Spleen (tissue), 11 donors: ENCODE results near the gene SLC5A6. TPM values are rescaled to one million over a fixed set of nuclear protein-coding genes. Genes with fewer than 3 reads are reported as not detected.

Experiments used
- DNase-seq: peaks from one replicate; pipeline ENCODE4 v3.0.0-alpha.2; 2020
- H3K27ac ChIP-seq, 8 donors: fragments of 200-600 bp; sonication (generic) in 7 of 8; 1 replicate in 4 of 8; 2 replicates in 4 of 8; pipeline versions ENCODE4 v1.5.0 to v1.8.0; 2016 to 2021; ENCODE audit warnings: inconsistent platforms in 4 of 8, mild to moderate bottlenecking in 4 of 8, moderate library complexity in 1 of 8
- H3K27me3 ChIP-seq, 7 donors: fragments of 200-600 bp; sonication (generic) in 6 of 7; replicated peaks in 1 of 7; 1 replicate in 4 of 7; 2 replicates in 3 of 7; pipeline versions ENCODE4 v1.5.0 to v1.8.0; 2016 to 2021; ENCODE audit warnings: inconsistent platforms in 3 of 7, mild to moderate bottlenecking in 1 of 7
- H3K36me3 ChIP-seq, 6 donors: fragments of 200-600 bp; sonication (generic) in 5 of 6; 1 replicate in 4 of 6; 2 replicates in 2 of 6; pipeline versions ENCODE4 v1.5.0 to v1.8.0; 2016 to 2021; ENCODE audit warnings: inconsistent platforms in 2 of 6
- H3K4me1 ChIP-seq, 6 donors: fragments of 200-600 bp; sonication (generic) in 5 of 6; 1 replicate in 3 of 6; 2 replicates in 3 of 6; pipeline versions ENCODE4 v1.5.0 to v1.8.0; 2016 to 2021; ENCODE audit warnings: inconsistent platforms in 3 of 6
- H3K4me3 ChIP-seq, 8 donors: fragments of 200-600 bp; sonication (generic) in 7 of 8; 1 replicate in 4 of 8; 2 replicates in 4 of 8; pipeline versions ENCODE4 v1.5.0 to v1.8.0; 2016 to 2021; ENCODE audit warnings: inconsistent platforms in 4 of 8, mild to moderate bottlenecking in 4 of 8, moderate library complexity in 2 of 8
- H3K9me3 ChIP-seq, 8 donors: fragments of 200-600 bp; sonication (generic) in 7 of 8; 1 replicate in 4 of 8; 2 replicates in 4 of 8; pipeline versions ENCODE4 v1.5.0 to v1.8.0; 2016 to 2021; ENCODE audit warnings: inconsistent platforms in 4 of 8
- POLR2A ChIP-seq, 3 donors: fragments of 450-650 bp; IDR thresholded peaks; one replicate each; pipeline ENCODE4 v1.5.1; 2017; ENCODE audit warnings: antibody characterized with exemption in 3 of 3, mild to moderate bottlenecking in 1 of 3
- POLR2AphosphoS5 ChIP-seq, 3 donors: sonication (generic); formaldehyde crosslinking; IDR thresholded peaks; one replicate each; pipeline ENCODE4 v1.5.1; 2017; ENCODE audit warnings: antibody characterized with exemption in 3 of 3
- WGBS, 5 donors: extraction: QIAGEN DNeasy Blood & Tissue Kit in 3 of 5; methylation state at CpG; one replicate each; pipeline versions ENCODE4 v1.1.5 to v1.1.7; 2013 to 2018; 5-methylcytosine and 5-hydroxymethylcytosine counted together
- intact Hi-C: fragments of 100-400 bp; cut with DNase I; formaldehyde crosslinking; loops from one replicate; pipeline ENCODE4 v1.15.0; 2023; ENCODE audit warnings: low total_unique reads
- polyA plus RNA-seq, 3 donors: library from polyadenylated mRNA; stranded (reverse); fragments of 200-250 nt; gene quantifications; one replicate each; pipeline ENCODE4 v1.2.1, GENCODE V29; 2013
- total RNA-seq, 7 donors: library from RNA; depleted of rRNA in 3 of 7; stranded (reverse); fragments of >200 nt in 3 of 7; fragmentation: NEBNext Ultra II Directional in 4 of 7; extraction: Animal tissue kit (Norgen Biotek cat#: 25700) in 4 of 7; gene quantifications; one replicate each; pipeline versions ENCODE4 v1.1.0 to v1.2.1, GENCODE V29; 2016 to 2021
- TF ChIP-seq, protein P1 (sequence below), 11 experiments: fragments of 200-600 bp in 7 of 11; fragments of 450-650 bp in 4 of 11; sonication (generic) in 4 of 11; IDR thresholded peaks in 8 of 11; conservative IDR thresholded peaks in 3 of 11; 1 replicate in 7 of 11; 2 replicates in 4 of 11; pipeline versions ENCODE4 v1.4.0 to v1.8.0; 2016 to 2021; ENCODE audit warnings: antibody characterized with exemption in 11 of 11, inconsistent platforms in 4 of 11, mild to moderate bottlenecking in 1 of 11
- donor health status: healthy with polysubstance abuse.
- donor health status: DM: no; HTN: no; CAD: no; lungs with moderate emphysema.
- donor health status: DM: no; HTN: no; CAD: no.
- donor health status: Bipolar disorder and iron deficiency.
- donor health status: healthy.
- donor health status: DM: no; HTN: no; CAD: no.
- donor health status: DM: yes; HTN: yes; CAD: no.

SLC5A6 gene
- total and polyA plus RNA-seq, 10 donors, result 11.9 to 33.3 (median 22.7) TPM

DNA sequence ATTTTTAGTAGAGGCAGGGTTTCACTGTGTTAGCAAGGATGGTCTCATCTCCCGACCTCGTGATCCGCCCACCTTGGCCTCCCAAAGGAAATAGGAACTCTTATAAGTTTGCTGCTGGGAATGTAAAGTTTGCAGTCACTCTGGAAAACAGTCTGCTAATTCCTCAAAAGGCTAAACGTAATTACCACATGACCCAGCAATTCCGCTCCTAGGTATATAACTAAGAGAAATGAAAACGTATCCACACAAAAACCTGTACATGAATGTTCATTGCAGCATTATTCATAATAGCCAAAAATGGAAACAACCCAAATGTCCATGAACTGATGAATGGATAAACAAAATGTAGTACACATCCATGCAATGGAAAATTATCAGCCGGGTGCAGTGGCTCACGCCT is 22.1 kb downstream of the SLC5A6 start:
- no peaks in the 10 kb centered on the region for H3K36me3 ChIP-seq
- H3K4me3 ChIP-seq, result no peak overlapping the region
- 90 to 95% (median 92%) methylated on average over 8 of the region's 8 CpGs for WGBS, 5 donors
- H3K9me3 ChIP-seq, result no peaks in the 10 kb centered on the region
- no peak overlapping the region for H3K27ac ChIP-seq
- no peaks in the 10 kb centered on the region for H3K4me1 ChIP-seq
- no peaks in the 10 kb centered on the region for H3K27me3 ChIP-seq
- no peak for DNase-seq
- TF ChIP-seq, protein P1, sequence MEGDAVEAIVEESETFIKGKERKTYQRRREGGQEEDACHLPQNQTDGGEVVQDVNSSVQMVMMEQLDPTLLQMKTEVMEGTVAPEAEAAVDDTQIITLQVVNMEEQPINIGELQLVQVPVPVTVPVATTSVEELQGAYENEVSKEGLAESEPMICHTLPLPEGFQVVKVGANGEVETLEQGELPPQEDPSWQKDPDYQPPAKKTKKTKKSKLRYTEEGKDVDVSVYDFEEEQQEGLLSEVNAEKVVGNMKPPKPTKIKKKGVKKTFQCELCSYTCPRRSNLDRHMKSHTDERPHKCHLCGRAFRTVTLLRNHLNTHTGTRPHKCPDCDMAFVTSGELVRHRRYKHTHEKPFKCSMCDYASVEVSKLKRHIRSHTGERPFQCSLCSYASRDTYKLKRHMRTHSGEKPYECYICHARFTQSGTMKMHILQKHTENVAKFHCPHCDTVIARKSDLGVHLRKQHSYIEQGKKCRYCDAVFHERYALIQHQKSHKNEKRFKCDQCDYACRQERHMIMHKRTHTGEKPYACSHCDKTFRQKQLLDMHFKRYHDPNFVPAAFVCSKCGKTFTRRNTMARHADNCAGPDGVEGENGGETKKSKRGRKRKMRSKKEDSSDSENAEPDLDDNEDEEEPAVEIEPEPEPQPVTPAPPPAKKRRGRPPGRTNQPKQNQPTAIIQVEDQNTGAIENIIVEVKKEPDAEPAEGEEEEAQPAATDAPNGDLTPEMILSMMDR (IDR thresholded peaks at IDR 0.05 in 8 of 11, conservative IDR thresholded peaks at IDR 0.05 in 3 of 11), result no peak
- no peak for TF ChIP-seq POLR2A (IDR thresholded peaks at IDR 0.05)
- no peak for TF ChIP-seq POLR2AphosphoS5 (IDR thresholded peaks at IDR 0.05)
- intact Hi-C loops, result loop anchor here (5.0 kb wide), 1 partner anchor 93 kb away; no protein-coding TSS in a partner anchor

DNA sequence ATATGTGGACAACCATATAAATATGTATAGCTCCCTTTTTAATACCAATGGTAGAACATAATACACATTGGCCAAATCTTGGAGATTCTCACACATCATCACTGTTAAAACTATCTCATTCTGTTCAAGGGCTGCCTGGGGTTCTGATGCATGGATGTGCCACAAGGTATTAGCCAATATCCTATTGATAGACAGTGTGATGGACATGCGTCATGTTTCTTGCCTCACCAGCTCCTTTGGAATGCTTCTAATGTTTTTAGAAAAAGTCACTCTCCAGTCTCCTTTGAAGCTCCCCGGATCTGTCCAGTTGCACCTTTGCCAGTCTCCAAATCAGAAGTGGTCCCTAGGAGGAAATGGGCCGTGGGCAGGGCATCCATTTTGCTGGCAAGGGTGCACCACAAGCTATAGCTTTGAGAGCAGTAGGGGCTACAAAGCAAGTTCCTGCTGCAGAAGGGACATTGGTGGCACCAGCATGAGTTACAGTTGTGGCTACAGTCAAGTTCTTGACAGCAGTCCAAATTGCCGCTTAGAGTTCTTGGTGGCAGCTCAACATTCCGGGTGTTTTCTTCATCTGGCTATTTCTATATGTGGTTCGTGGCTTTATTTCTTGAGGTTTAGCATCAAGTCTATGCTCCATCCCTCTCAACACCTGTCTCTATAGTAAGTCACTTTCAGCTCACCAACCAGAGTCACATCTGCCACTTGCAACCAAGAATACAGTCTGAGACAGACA is 25.3 kb downstream of the SLC5A6 start:
- TF ChIP-seq POLR2A (IDR thresholded peaks at IDR 0.05), result no peak
- no peak for TF ChIP-seq POLR2AphosphoS5 (IDR thresholded peaks at IDR 0.05)
- TF ChIP-seq, protein P1 (IDR thresholded peaks at IDR 0.05 in 8 of 11, conservative IDR thresholded peaks at IDR 0.05 in 3 of 11), result no peak
- peaks cover 0 to 6% (median 0%) of the 10 kb centered on the region in 6 donors for H3K4me1 ChIP-seq
- WGBS, 5 donors, result 59 to 66% (median 62%) methylated on average over 5 to 6 of the region's 6 CpGs
- H3K9me3 ChIP-seq, result no peaks in the 10 kb centered on the region
- no peaks in the 10 kb centered on the region for H3K27me3 ChIP-seq
- no peak overlapping the region for H3K4me3 ChIP-seq
- intact Hi-C loops, result no loop called here
- no peaks in the 10 kb centered on the region for H3K36me3 ChIP-seq
- no peak for DNase-seq
- H3K27ac ChIP-seq, result peak overlapping the region in 2 of 8 donors; percentile 32 to 70

GRCh38 chr2:27185331-27186026 is 26.6 kb downstream of the SLC5A6 start:
- peak overlapping the region in 7 of 8 donors; percentile 10 to 70 (median 56) for H3K27ac ChIP-seq

More at GRCh38 chr2:27185331-27186026, 26.6 kb downstream of the SLC5A6 start:
- H3K4me1 ChIP-seq, result peaks cover 0 to 6% (median 0%) of the 10 kb centered on the region in 6 donors
- TF ChIP-seq POLR2AphosphoS5 (IDR thresholded peaks at IDR 0.05), result peak in 1 of 3 donors; percentile 72
- TF ChIP-seq, protein P1 (IDR thresholded peaks at IDR 0.05 in 8 of 11, conservative IDR thresholded peaks at IDR 0.05 in 3 of 11), result no peak
- H3K9me3 ChIP-seq, result no peaks in the 10 kb centered on the region
- WGBS, 5 donors, result 37 to 50% (median 43%) methylated on average over 6 of the region's 6 CpGs
- intact Hi-C loops, result no loop called here
- DNase-seq, result no peak
- no peaks in the 10 kb centered on the region for H3K36me3 ChIP-seq
- H3K4me3 ChIP-seq, result no peak overlapping the region
- peaks cover 0 to 12% (median 0%) of the 10 kb centered on the region in 7 donors for H3K27me3 ChIP-seq
